ENCODE measurements around the gene HNRNPL.
"Not testable (repeated sequence)": the region's sequence is repeated elsewhere in the genome, so short reads cannot be mapped to it uniquely, and the experiment has no call there.

Gene HNRNPL

DNA sequence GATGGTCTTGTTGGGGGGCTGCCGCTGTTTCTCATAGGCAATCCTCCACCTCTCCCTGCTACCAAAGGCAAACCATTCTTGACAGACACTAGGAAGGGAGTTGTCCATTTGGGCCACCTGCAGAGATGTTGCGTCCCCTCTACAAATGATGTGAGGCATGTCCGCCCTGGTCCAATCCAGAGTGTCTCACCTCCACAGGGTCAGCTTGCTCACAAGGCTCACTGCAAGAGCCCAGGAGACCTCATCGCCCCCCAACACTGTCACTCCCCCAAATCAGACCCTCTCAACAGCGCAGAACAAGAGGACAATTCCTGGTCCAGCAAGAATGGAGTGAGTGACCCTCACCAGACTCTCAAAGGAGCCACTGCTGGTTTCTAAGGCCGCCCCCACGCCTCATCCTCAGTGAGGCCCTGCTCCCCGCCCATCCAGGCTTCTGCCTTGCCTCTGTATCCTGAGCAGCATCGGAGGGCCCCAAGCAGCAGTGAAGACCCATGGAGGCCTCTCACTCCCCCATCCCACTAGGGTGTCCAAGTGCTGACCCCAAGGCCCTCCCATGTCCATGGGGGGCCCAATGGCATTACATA is 6.5 kb downstream of the HNRNPL start:
- no peak for DNase-seq

DNA sequence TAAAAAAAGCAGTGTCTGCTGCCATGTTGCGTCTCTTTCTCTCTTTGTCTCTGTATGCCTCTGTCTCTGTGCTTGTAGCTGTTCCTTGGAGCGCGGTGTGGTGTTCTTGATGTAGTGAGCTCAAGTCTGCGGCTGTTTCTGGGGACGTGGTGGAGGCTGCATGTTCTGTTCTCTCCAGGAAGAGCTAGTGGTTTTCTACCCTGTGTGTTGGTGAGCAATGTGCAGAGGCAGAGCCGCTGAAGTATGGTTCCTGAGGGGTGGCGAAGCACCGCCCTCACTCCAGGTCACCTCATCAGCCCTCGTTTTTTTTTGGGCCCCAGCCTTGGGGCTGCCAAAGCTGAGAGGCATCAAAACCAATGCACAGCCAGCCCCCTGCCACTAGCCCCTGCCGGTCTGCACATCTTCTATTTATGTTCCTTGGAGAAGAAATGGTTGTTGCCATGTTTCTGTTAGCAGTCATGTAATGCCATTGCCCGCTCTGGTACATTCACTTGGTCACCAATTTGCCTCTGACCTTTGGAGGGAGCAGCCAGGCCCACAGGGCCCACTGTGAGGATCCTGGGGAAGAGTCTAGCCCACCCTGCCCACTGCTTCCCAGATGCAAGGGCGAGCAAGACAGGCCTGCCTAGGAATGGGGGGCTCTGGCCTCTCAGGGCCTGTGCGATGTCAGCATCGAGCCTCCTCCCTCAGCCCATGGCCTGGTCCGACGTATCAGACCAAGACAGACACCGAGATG is 7.2 kb downstream of the HNRNPL start:
- DNase-seq = no peak

DNA sequence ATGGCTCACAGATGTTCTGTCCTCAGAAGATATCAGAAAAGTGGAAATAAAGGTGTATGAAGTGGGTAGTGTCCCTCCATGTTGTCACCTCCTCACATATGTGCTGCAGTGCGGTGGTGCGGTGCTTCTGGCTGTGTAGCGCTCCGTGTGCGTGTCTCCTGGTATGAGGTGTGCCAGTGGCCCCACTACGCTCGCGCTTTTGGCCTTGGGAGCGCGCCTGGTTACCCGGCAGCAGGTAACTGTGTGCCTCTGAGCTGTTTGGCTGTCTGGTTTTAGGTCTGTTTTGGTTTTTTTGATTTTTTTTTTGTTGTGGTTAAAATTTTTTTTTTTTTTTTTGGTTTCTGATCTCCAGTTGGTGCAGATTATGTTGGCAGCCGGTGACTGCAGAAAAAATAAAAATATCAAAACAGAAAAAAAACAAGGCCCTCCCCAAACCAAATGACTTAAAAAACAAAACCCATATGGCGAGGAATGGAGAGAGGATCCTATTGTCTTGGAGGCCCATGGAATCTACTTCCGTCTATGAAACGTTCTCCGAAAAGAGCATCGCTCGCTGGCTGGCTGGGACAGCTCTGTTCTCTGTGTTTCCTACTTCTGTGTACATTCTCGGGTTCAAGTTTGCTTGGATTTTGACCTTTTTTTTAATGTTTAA is 7.9 kb downstream of the HNRNPL start:
- no peak for DNase-seq

GRCh38 chr19:38841180-38841766 is 8.5 kb downstream of the HNRNPL start:
- DNase-seq = no peak

DNA sequence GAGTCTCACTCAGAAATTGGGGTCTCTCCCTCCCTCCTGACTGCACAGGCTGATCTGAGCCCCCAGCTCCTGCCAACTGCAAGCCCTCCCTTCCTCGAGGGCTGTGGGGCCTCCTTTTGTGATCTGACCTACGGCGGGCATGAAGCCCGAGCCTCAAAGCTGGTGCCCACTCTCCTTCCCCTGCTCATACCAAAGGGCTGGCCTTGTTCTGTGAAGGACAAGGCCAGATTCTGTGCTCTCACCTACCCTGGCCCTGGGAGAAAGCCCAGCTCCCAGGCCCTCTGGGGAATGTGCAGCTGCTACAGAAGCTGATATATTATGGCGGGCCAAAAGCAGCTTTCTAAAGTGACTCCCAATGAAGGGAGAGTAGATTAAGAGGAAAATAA is 9.2 kb downstream of the HNRNPL start:
- DNase-seq = no peak

- no peak for DNase-seq
Observed at GRCh38 chr19:38839816-38840582, 9.8 kb downstream of the HNRNPL start.

- no peak for DNase-seq
Observed at GRCh38 chr19:38838986-38839761, 10.6 kb downstream of the HNRNPL start.

- no peak for DNase-seq
Observed at GRCh38 chr19:38838208-38838985, 11.4 kb downstream of the HNRNPL start.

- no peak for DNase-seq
Observed at GRCh38 chr19:38837656-38838121, 12.1 kb downstream of the HNRNPL start.

DNA sequence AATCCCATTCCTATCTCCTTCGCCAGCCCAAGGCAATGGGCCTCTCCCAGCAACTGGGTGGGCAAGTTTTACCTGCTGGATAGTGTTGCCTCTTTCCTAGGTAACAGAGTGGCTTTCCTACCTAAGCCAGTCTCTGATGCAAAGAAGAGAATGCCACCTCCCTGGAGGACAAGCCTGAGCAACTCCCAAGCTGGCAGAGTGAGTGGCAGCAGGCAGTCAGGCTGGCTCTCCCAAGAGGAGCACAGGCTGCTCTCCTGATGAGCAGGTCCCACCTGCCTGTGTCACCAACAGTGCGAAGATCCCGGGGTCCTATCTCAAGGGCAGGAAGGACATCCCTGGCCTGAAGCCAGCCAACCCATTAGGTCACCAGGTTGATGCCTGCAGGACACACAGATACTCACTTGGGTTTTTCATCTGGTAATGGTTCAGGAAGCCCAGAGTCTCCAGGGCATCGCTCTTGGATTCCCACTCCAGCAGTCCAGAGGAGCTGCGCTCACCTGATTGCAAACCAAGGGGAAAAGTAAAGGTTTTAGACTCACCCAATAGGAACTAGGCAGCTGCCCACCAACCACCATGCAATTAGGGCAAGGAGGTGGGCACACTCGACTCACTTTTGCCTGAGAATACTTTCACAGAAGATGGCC is 12.7 kb downstream of the HNRNPL start:
- no peak for DNase-seq

- no peak for DNase-seq
Observed at GRCh38 chr19:38836159-38836982, 13.4 kb downstream of the HNRNPL start.

DNA sequence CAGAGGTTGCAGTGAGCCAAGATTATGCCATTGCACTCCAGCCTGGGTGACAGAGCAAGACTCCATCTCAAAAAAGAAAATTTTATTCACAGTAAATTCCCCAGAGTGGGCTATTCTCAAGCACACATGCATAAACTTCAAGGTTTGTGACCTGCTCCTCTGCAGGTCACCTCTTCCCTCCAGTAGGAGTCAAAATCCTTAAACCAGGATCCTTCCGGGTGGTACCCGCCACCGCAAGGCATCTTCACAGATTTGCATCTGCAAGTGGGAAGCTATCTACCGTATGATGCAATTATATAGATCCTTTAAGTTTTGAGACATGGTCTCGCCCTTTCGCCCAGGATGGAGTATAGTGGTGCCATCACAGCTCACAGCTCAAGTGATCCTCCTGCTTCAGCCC is 15.2 kb downstream of the HNRNPL start:
- no peak for DNase-seq

GRCh38 chr19:38834104-38834490 is 15.7 kb downstream of the HNRNPL start:
- DNase-seq = no peak

DNA sequence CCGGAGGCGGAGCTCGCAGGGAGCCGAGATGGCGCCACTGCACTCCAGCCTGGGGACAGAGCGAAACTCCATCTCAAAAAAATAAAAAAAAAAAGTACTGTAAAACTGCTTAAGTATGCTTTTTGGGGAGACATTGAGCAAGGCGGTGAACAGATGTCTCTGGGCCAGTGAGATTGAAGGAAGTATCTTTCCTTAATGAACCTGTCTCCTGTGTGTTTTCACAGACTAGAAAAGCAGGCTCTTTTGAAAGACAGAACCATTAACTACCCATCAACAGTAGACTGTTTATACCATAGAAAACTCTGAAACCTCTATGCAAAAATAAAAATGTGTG is 16.7 kb downstream of the HNRNPL start:
- DNase-seq = no peak

GRCh38 chr19:38831142-38831605 is 18.6 kb downstream of the HNRNPL start:
- DNase-seq = no peak

DNA sequence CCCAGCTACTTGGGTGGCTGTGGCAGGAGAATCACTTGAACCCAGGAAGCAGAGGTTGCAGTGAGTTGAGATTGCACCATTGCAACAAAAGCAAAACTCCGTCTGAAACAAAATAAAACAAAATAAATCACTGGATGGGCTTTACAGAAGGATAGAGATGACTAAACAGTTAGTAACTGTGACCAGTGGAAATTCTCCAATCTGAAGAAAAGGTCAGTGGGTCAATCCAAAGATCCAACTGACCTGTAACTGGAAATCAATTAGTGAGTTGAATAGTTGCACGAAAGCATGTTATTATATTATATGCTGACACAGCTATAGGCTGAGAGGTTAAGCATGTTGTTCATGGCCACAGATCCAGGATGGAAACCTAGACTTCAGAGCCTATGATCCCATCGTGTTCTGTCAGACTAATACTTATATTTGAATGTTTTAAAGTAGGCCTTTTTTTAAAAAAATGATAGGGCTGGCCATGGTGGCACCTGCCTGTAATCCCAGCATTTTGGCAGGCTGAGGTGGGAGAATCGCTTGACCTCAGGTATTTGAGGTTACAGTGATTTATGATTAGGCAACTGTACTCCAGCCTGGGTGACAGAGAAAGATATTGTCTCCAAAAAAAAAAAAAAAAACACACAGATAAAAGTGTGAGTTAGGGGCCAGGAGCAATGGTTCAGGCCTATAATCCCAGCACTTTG is 19.6 kb downstream of the HNRNPL start:
- DNase-seq = no peak

GRCh38 chr19:38829203-38829602 is 20.6 kb downstream of the HNRNPL start:
- DNase-seq = not testable (repeated sequence)

DNA sequence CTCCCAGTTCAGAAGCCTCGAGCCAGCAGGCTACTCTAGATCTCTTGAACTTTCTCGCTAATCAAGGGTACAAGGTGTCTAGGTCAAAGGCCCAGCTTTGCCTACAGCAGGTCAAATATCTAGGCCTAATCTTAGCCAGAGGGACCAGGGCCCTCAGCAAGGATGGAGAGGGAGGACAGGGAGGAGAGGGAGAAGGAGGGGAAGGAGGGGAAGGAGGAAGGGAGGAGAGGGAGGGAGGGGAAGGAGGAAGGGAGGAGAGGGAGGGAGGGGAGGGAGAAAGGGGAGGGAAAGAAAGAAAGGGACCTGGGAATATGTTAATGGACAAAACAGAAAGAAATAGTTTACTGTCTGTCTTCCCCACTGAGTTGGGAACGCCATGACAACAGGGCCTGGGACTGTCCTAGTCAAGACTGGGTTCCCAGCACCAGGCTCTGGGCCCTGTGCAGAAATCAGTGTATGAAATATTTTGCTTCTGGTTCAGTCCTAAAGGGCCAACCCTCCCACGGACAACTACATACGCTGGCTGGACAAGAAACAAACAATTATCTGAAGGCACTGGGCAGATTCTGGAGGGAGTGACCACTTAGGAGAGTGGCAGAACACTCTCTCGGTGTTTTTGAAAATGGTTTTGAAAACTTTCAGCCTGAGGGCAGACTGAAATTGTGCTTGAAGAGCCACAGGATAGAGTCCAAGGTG is 22.8 kb downstream of the HNRNPL start:
- no peak for DNase-seq

DNA sequence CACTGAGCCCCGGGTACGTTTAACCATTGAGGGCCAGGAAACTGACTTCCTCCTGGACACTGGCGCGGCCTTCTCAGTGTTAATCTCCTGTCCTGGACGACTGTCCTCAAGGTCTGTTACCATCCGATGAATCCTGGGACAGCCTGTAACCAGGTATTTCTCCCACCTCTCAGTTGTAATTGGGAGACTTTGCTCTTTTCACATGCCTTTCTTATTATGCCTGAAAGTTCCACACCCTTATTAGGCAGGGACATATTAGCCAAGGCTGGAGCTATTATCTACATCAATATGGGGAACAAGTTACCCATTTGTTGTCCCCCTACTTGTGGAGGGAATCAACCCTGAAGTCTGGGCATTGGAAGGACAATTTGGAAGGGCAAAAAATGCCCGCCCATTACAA is 23.9 kb downstream of the HNRNPL start:
- not testable (repeated sequence) for DNase-seq

Measured in cortex of kidney (tissue), 1 donor.